Forelimb muscle (tissue), 1 donor: ENCODE results near the gene BTBD1. TPM values are rescaled to one million over a fixed set of nuclear protein-coding genes. Genes with fewer than 3 reads are reported as not detected.
A peak's percentile ranks its signal among the peaks of the same experiment; 100 is the strongest.

Experiments used
- DNase-seq: peaks from one replicate; pipeline ENCODE4 v3.0.0-alpha.2; 2013; ENCODE audit warnings: low read depth
- polyA plus RNA-seq: library from polyadenylated mRNA; unstranded; fragments of 120-200 nt; gene quantifications from one replicate; pipeline ENCODE4 v1.2.1, GENCODE V29; 2013; ENCODE audit not compliant: insufficient read length

The BTBD1 gene
- 115 TPM for polyA plus RNA-seq

- DNase-seq, result peak; percentile 68
Measured at GRCh38 chr15:83066734-83067637, at the start of gene BTBD1. BTBD1 (minus strand) TSS chr15:83067252; CDS start chr15:83067151, 101 bp downstream.

- DNase-seq, result no peak
Measured at GRCh38 chr15:83115831-83116565, 48.9 kb upstream of the BTBD1 start.

- no peak for DNase-seq
Measured at GRCh38 chr15:83115410-83115809, 48.4 kb upstream of the BTBD1 start.

GRCh38 chr15:83114856-83115255 lies 47.8 kb upstream of the BTBD1 start:
- DNase-seq, result no peak

- DNase-seq, result no peak
Measured at GRCh38 chr15:83113881-83114674, 47.0 kb upstream of the BTBD1 start.

- no peak for DNase-seq
Measured at GRCh38 chr15:83112956-83113299, 45.9 kb upstream of the BTBD1 start.

- DNase-seq, result no peak
Measured at GRCh38 chr15:83112233-83112955, 45.3 kb upstream of the BTBD1 start.

- DNase-seq, result no peak
Measured at GRCh38 chr15:83111149-83111548, 44.1 kb upstream of the BTBD1 start.

GRCh38 chr15:83110381-83110780 lies 43.3 kb upstream of the BTBD1 start:
- DNase-seq, result no peak

- no peak for DNase-seq
Measured at GRCh38 chr15:83109532-83109931, 42.5 kb upstream of the BTBD1 start.

GRCh38 chr15:83108266-83109219 lies 41.5 kb upstream of the BTBD1 start:
- peak; percentile 24 for DNase-seq

GRCh38 chr15:83107841-83108181 lies 40.8 kb upstream of the BTBD1 start:
- no peak for DNase-seq

- DNase-seq, result no peak
Measured at GRCh38 chr15:83106994-83107840, 40.2 kb upstream of the BTBD1 start, which contains the start of gene TM6SF1. TM6SF1 (plus strand) TSS chr15:83107645; CDS start chr15:83107681, 36 bp downstream.

- no peak for DNase-seq
Measured at GRCh38 chr15:83105440-83105839, 38.4 kb upstream of the BTBD1 start.

- DNase-seq, result no peak
Measured at GRCh38 chr15:83104141-83104540, 37.1 kb upstream of the BTBD1 start.

GRCh38 chr15:83102346-83102745 lies 35.3 kb upstream of the BTBD1 start:
- DNase-seq, result peak; percentile 24

GRCh38 chr15:83100097-83100646 lies 33.1 kb upstream of the BTBD1 start:
- DNase-seq, result peak; percentile 22

GRCh38 chr15:83099290-83099689 lies 32.2 kb upstream of the BTBD1 start:
- DNase-seq, result no peak

GRCh38 chr15:83098079-83098478 lies 31.0 kb upstream of the BTBD1 start:
- DNase-seq, result no peak
